GM12878 (cell line): Measurements from ENCODE around the gene GRK5. TPM values are rescaled to one million over a fixed set of nuclear protein-coding genes. Genes with fewer than 3 reads are reported as not detected.

Experiments
- BHLHE40 ChIP-seq, 2 experiments: fragments of 450-650 bp in 1 of 2; IDR thresholded peaks; 2 replicates each; pipeline ENCODE4 v1.6.1; 2011 to 2017; ENCODE audit warnings: low read depth in 2 of 2, borderline replicate concordance in 1 of 2, improper control_type of control experiment in 1 of 2, low read length in 1 of 2, mild to moderate bottlenecking in 1 of 2
- CREM ChIP-seq: IDR thresholded peaks from 2 replicates; pipeline ENCODE4 v1.6.1; 2014; ENCODE audit warnings: antibody characterized with exemption, low read depth
- EP300 ChIP-seq, 2 experiments: fragments of 150-350 bp in 1 of 2; IDR thresholded peaks; 2 replicates each; pipeline ENCODE4 v1.6.1; 2011 to 2012; ENCODE audit warnings: low read depth in 2 of 2, low read length in 2 of 2, borderline replicate concordance in 1 of 2, improper control_type of control experiment in 1 of 2, inconsistent platforms in 1 of 2; ENCODE audit not compliant: control insufficient read depth in 1 of 2
- ESRRA ChIP-seq: IDR thresholded peaks from 2 replicates; pipeline ENCODE4 v1.6.1; 2012; ENCODE audit warnings: mild to moderate bottlenecking, low read length, improper control_type of control experiment
- HSF1 ChIP-seq: fragments of 150-350 bp; IDR thresholded peaks from 2 replicates; pipeline ENCODE4 v1.6.1; 2014; ENCODE audit warnings: mild to moderate bottlenecking, low read depth, low read length
- IKZF2 ChIP-seq, 2 experiments: fragments of 450-650 bp; IDR thresholded peaks; 2 replicates each; pipeline ENCODE4 v1.6.1; 2017; ENCODE audit warnings: mild to moderate bottlenecking in 2 of 2, moderate library complexity in 2 of 2
- IRF4 ChIP-seq: IDR thresholded peaks from 2 replicates; pipeline ENCODE4 v1.6.1; 2011; ENCODE audit warnings: low read depth, low read length
- JUND ChIP-seq: IDR thresholded peaks from 2 replicates; pipeline ENCODE4 v1.6.1; 2012; ENCODE audit warnings: low read depth, mild to moderate bottlenecking, low read length, improper control_type of control experiment, moderate library complexity
- MEF2A ChIP-seq: IDR thresholded peaks from 2 replicates; pipeline ENCODE4 v1.6.1; 2011; ENCODE audit warnings: low read depth, mild to moderate bottlenecking, low read length, moderate library complexity; ENCODE audit not compliant: insufficient read depth
- MEF2B ChIP-seq: fragments of 450-650 bp; IDR thresholded peaks from 2 replicates; pipeline ENCODE4 v1.6.1; 2018; ENCODE audit warnings: mild to moderate bottlenecking, moderate library complexity; ENCODE audit not compliant: partially characterized antibody, poor library complexity, severe bottlenecking
- NFXL1 ChIP-seq: fragments of 450-650 bp; IDR thresholded peaks from 2 replicates; pipeline ENCODE4 v1.6.1; 2017; ENCODE audit warnings: antibody characterized with exemption, mild to moderate bottlenecking, borderline replicate concordance
- NR2F1 ChIP-seq: fragments of 450-650 bp; conservative IDR thresholded peaks from 2 replicates; pipeline ENCODE4 v1.6.1; 2017; ENCODE audit warnings: mild to moderate bottlenecking
- RB1 ChIP-seq: fragments of 450-650 bp; formaldehyde crosslinking; IDR thresholded peaks from 2 replicates; pipeline ENCODE4 v1.6.1; 2017; ENCODE audit warnings: mild to moderate bottlenecking, borderline replicate concordance
- SMC3 ChIP-seq: IDR thresholded peaks from 2 replicates; pipeline ENCODE4 v1.6.1; 2011; ENCODE audit warnings: low read length, improper control_type of control experiment, borderline replicate concordance
- SPI1 ChIP-seq: IDR thresholded peaks from 2 replicates; pipeline ENCODE4 v1.6.1; 2011; ENCODE audit warnings: low read depth, mild to moderate bottlenecking, low read length, moderate library complexity, borderline replicate concordance; ENCODE audit not compliant: insufficient read depth
- SUZ12 ChIP-seq: fragments of 200-600 bp; sonication (generic); IDR thresholded peaks from one replicate; pipeline ENCODE4 v1.6.1; 2018; ENCODE audit warnings: antibody characterized with exemption, mild to moderate bottlenecking; ENCODE audit not compliant: unreplicated experiment
- TARDBP ChIP-seq: IDR thresholded peaks from 2 replicates; pipeline ENCODE4 v1.6.1; 2016; ENCODE audit warnings: borderline replicate concordance
- TCF12 ChIP-seq: IDR thresholded peaks from 2 replicates; pipeline ENCODE4 v1.6.1; 2011; ENCODE audit warnings: low read depth, mild to moderate bottlenecking, low read length
- TCF3 ChIP-seq: IDR thresholded peaks from 2 replicates; pipeline ENCODE4 v1.6.1; 2012; ENCODE audit warnings: low read depth, mild to moderate bottlenecking, low read length, borderline replicate concordance; ENCODE audit not compliant: insufficient read depth
- TCF7 ChIP-seq: IDR thresholded peaks from 2 replicates; pipeline ENCODE4 v1.6.1; 2014; ENCODE audit warnings: antibody characterized with exemption, borderline replicate concordance
- ZNF687 ChIP-seq: fragments of 450-650 bp; IDR thresholded peaks from 2 replicates; pipeline ENCODE4 v1.6.1; 2017; ENCODE audit warnings: mild to moderate bottlenecking, moderate library complexity
- ZSCAN29 ChIP-seq: fragments of 450-650 bp; IDR thresholded peaks from 2 replicates; pipeline ENCODE4 v1.6.1; 2017; ENCODE audit warnings: mild to moderate bottlenecking, moderate library complexity
- polyA plus RNA-seq, 11 experiments: library from polyadenylated mRNA; depleted of rRNA in 4 of 11; unstranded in 6 of 11; stranded (reverse) in 5 of 11; fragments of >200 nt; fragmentation: Nextera tagmentation in 4 of 11; fragmentation: Illumina TruSeq in 1 of 11; extraction: Ambion mirVana in 4 of 11; extraction: Trizol in 1 of 11; gene quantifications; 1 replicate in 1 of 11; 2 replicates in 10 of 11; pipeline versions ENCODE4 v1.2.1 to v1.2.3, GENCODE V29; 2011 to 2016; ENCODE audit warnings: inconsistent platforms in 2 of 11, missing spikeins in 2 of 11, low read depth in 1 of 11
- total RNA-seq, 4 experiments: library from RNA; depleted of rRNA in 3 of 4; stranded (reverse); fragments of >200 nt in 3 of 4; fragmentation: Illumina TruSeq in 1 of 4; extraction: Trizol in 1 of 4; gene quantifications; 2 replicates each; pipeline versions ENCODE4 v1.2.1 to v1.2.3, GENCODE V29; 2013 to 2021

Gene GRK5
- total and polyA plus RNA-seq, 10 of the 15 experiments (the other 5 are each of a cell fraction or from before 2014, with no cell fraction given), result 0.11 to 22.1 (median 10.0) TPM

GRCh38 chr10:119306514-119306951 is 99.2 kb downstream of the GRK5 start (continued):
- TF ChIP-seq TCF3 (peak; percentile 98), JUND (no peak), RB1 (0 out of 2 replicates have a peak, but pooled peaks have one; percentile 51), NR2F1 (peak; percentile 18; the same call in 1 of the 2 replicates), EP300 (IDR thresholded peaks at IDR 0.05; ENCODE audit: borderline replicate concordance in 1 of 2, control insufficient read depth in 1 of 2, low read depth in 2 of 2, low read length in 2 of 2) (peak; percentile 63 to 67; a peak in 3 of 4 replicates), SPI1 (peak; percentile 94), ZSCAN29 (peak; percentile 38; the same call in 1 of the 2 replicates), TCF12 (peak; percentile 99), BHLHE40 (IDR thresholded peaks at IDR 0.05; ENCODE audit: borderline replicate concordance in 1 of 2, low read depth in 2 of 2, low read length in 1 of 2) (peak in 1 of 2 experiments; percentile 69; a peak in 2 of 4 replicates), SUZ12 (no peak), TCF7 (no peak), MEF2B (peak; percentile 20), SMC3 (peak; percentile 73; the same call in 1 of the 2 replicates), IRF4 (no peak), NFXL1 (peak; percentile 97), IKZF2 (IDR thresholded peaks at IDR 0.05) (peak; percentile 43 to 63; a peak in 3 of 4 replicates), CREM (peak; percentile 67), ESRRA (no peak), TARDBP (peak; percentile 28; the same call in 1 of the 2 replicates), MEF2A (0 out of 2 replicates have a peak, but pooled peaks have one; percentile 37), ZNF687 (0 out of 2 replicates have a peak, but pooled peaks have one; percentile 39), HSF1 (no peak)
